H9 (cell line): Measurements from ENCODE around the gene NT5DC1. TPM values are rescaled to one million over a fixed set of nuclear protein-coding genes. Genes with fewer than 3 reads are reported as not detected.

ENCODE experiments used
- DNase-seq: peaks from one replicate; pipeline ENCODE4 v3.0.0-alpha.2; 2017
- H2AFZ ChIP-seq: one replicate; pipeline ENCODE4 v1.6.1; 2013; ENCODE audit warnings: mild to moderate bottlenecking, low read length, control low read depth, moderate library complexity
- H2AK5ac ChIP-seq: 2 replicates; pipeline ENCODE4 v1.6.1; 2013; ENCODE audit warnings: low read length, control low read depth, mixed read lengths; ENCODE audit not compliant: insufficient read length
- H2BK120ac ChIP-seq: one replicate; pipeline ENCODE4 v1.6.1; 2013; ENCODE audit warnings: low read depth, mild to moderate bottlenecking, low read length, control low read depth, inconsistent platforms; ENCODE audit not compliant: poor library complexity, severe bottlenecking
- H2BK12ac ChIP-seq: 2 replicates; pipeline ENCODE4 v1.6.1; 2013; ENCODE audit warnings: low read length, control low read depth, mixed read lengths, low read depth; ENCODE audit not compliant: insufficient read length
- H2BK15ac ChIP-seq: 2 replicates; pipeline ENCODE4 v1.6.1; 2013; ENCODE audit warnings: low read depth, low read length, control low read depth
- H2BK20ac ChIP-seq: one replicate; pipeline ENCODE4 v1.6.1; 2013; ENCODE audit warnings: low read depth, mild to moderate bottlenecking, low read length, control low read depth, inconsistent platforms; ENCODE audit not compliant: poor library complexity, severe bottlenecking
- H2BK5ac ChIP-seq: 2 replicates; pipeline ENCODE4 v1.6.1; 2013; ENCODE audit warnings: low read length, control low read depth, mixed read lengths; ENCODE audit not compliant: insufficient read length
- H3K14ac ChIP-seq: 2 replicates; pipeline ENCODE4 v1.6.1; 2013; ENCODE audit warnings: low read length, control low read depth; ENCODE audit not compliant: insufficient read depth
- H3K18ac ChIP-seq: 2 replicates; pipeline ENCODE4 v1.6.1; 2013; ENCODE audit warnings: low read depth, mild to moderate bottlenecking, mixed read lengths, low read length, control low read depth; ENCODE audit not compliant: insufficient read length
- H3K23ac ChIP-seq: 2 replicates; pipeline ENCODE4 v1.6.1; 2013; ENCODE audit warnings: low read length, control low read depth, mixed read lengths, low read depth; ENCODE audit not compliant: insufficient read length
- H3K23me2 ChIP-seq: 2 replicates; pipeline ENCODE4 v1.6.1; 2013; ENCODE audit warnings: low read depth, mild to moderate bottlenecking, mixed read lengths, low read length, control low read depth; ENCODE audit not compliant: insufficient read length, poor library complexity, severe bottlenecking
- H3K27ac ChIP-seq: 2 replicates; pipeline ENCODE4 v1.5.1; 2013; ENCODE audit warnings: low read length, control low read depth, mixed read lengths, low read depth; ENCODE audit not compliant: insufficient read length
- H3K27me3 ChIP-seq: 2 replicates; pipeline ENCODE4 v1.6.1; 2013; ENCODE audit warnings: low read length, control low read depth, inconsistent platforms; ENCODE audit not compliant: insufficient read depth
- H3K4ac ChIP-seq: 2 replicates; pipeline ENCODE4 v1.6.1; 2013; ENCODE audit warnings: low read depth, mild to moderate bottlenecking, control low read depth, inconsistent platforms, low read length, moderate library complexity
- H3K4me1 ChIP-seq: 2 replicates; pipeline ENCODE4 v1.6.1; 2013; ENCODE audit warnings: low read length, control low read depth, inconsistent platforms; ENCODE audit not compliant: insufficient read depth
- H3K4me2 ChIP-seq: 2 replicates; pipeline ENCODE4 v1.6.1; 2013; ENCODE audit warnings: low read length, control low read depth, mixed read lengths; ENCODE audit not compliant: insufficient read length, insufficient read depth
- H3K56ac ChIP-seq: 2 replicates; pipeline ENCODE4 v1.6.1; 2013; ENCODE audit warnings: low read depth, mild to moderate bottlenecking, mixed read lengths, low read length, control low read depth; ENCODE audit not compliant: insufficient read length
- H3K79me1 ChIP-seq: 2 replicates; pipeline ENCODE4 v1.6.1; 2013; ENCODE audit warnings: low read depth, mild to moderate bottlenecking, moderate library complexity, low read length, control low read depth, inconsistent platforms; ENCODE audit not compliant: insufficient read depth, poor library complexity, severe bottlenecking
- H3K79me2 ChIP-seq: 2 replicates; pipeline ENCODE4 v1.6.1; 2013; ENCODE audit warnings: low read length, control low read depth, inconsistent platforms; ENCODE audit not compliant: insufficient read depth
- H3K9ac ChIP-seq: 2 replicates; pipeline ENCODE4 v1.6.1; 2013; ENCODE audit warnings: low read length, control low read depth, mixed read lengths; ENCODE audit not compliant: insufficient read length; ENCODE audit errors: extremely low read depth
- H3K9me3 ChIP-seq: one replicate; pipeline ENCODE4 v1.6.1; 2013; ENCODE audit warnings: low read depth, low read length, inconsistent platforms; ENCODE audit not compliant: control insufficient read depth
- H3T11ph ChIP-seq: one replicate; pipeline ENCODE4 v1.6.1; 2013; ENCODE audit warnings: mild to moderate bottlenecking, low read length, control low read depth, inconsistent platforms
- H4K20me1 ChIP-seq: one replicate; pipeline ENCODE4 v1.6.1; 2013; ENCODE audit not compliant: control insufficient read depth, insufficient read length, insufficient read depth
- H4K5ac ChIP-seq: 2 replicates; pipeline ENCODE4 v1.6.1; 2013; ENCODE audit warnings: low read depth, mild to moderate bottlenecking, mixed read lengths, low read length, control low read depth; ENCODE audit not compliant: insufficient read length
- H4K8ac ChIP-seq: replicated peaks from 2 replicates; pipeline ENCODE4 v1.6.1; 2013; ENCODE audit warnings: low read length, control low read depth, mixed read lengths, low read depth; ENCODE audit not compliant: insufficient read length
- H4K91ac ChIP-seq: 2 replicates; pipeline ENCODE4 v1.6.1; 2013; ENCODE audit warnings: low read depth, mild to moderate bottlenecking, moderate library complexity, mixed read lengths, low read length, control low read depth; ENCODE audit not compliant: insufficient read length
- H3K27ac Mint-ChIP-seq, 3 experiments: 2 replicates in 2 of 3; 3 replicates in 1 of 3; pipeline ENCODE4 v1.8.0; 2020 to 2021; ENCODE audit warnings: mixed read lengths in 3 of 3, mild to moderate bottlenecking in 1 of 3, moderate library complexity in 1 of 3
- H3K27me3 Mint-ChIP-seq: 2 replicates; pipeline ENCODE4 v1.8.0; 2021; ENCODE audit warnings: low read depth, mild to moderate bottlenecking, moderate library complexity, mixed read lengths
- H3K36me3 Mint-ChIP-seq, 3 experiments: 2 replicates in 2 of 3; 3 replicates in 1 of 3; pipeline ENCODE4 v1.8.0; 2020 to 2021; ENCODE audit warnings: low read depth in 3 of 3, mixed read lengths in 3 of 3; ENCODE audit not compliant: insufficient read depth in 1 of 3
- H3K4me1 Mint-ChIP-seq, 2 experiments: 2 replicates each; pipeline ENCODE4 v1.8.0; 2020; ENCODE audit warnings: mixed read lengths in 2 of 2
- H3K4me3 Mint-ChIP-seq, 2 experiments: 2 replicates in 1 of 2; 3 replicates in 1 of 2; pipeline ENCODE4 v1.8.0; 2020 to 2021; ENCODE audit warnings: mild to moderate bottlenecking in 2 of 2, mixed read lengths in 2 of 2, moderate library complexity in 1 of 2
- H3K9me3 Mint-ChIP-seq, 2 experiments: 2 replicates in 1 of 2; 3 replicates in 1 of 2; pipeline ENCODE4 v1.8.0; 2020; ENCODE audit warnings: mild to moderate bottlenecking in 2 of 2, mixed read lengths in 2 of 2, moderate library complexity in 1 of 2
- WGBS: extraction: QIAGEN DNeasy Blood & Tissue Kit; methylation state at CpG from one replicate; pipeline ENCODE4 v1.1.7; 2013; ENCODE audit warnings: missing lambda C conversion rate, low lambda C conversion rate, mixed read lengths; ENCODE audit not compliant: insufficient read length; ENCODE audit errors: extremely low coverage; 5-methylcytosine and 5-hydroxymethylcytosine counted together
- total RNA-seq: library from RNA; stranded (reverse); gene quantifications from 2 replicates; pipeline ENCODE4 v1.2.1, GENCODE V29; 2021
- TF ChIP-seq, protein P1 (sequence below): fragments of 200-600 bp; sonication (generic); conservative IDR thresholded peaks from 3 replicates; pipeline ENCODE4 v1.8.0; 2021; ENCODE audit warnings: antibody characterized with exemption, mild to moderate bottlenecking

Gene NT5DC1
- total RNA-seq, 1 experiment from 2014 or later = 64.9 TPM

DNA sequence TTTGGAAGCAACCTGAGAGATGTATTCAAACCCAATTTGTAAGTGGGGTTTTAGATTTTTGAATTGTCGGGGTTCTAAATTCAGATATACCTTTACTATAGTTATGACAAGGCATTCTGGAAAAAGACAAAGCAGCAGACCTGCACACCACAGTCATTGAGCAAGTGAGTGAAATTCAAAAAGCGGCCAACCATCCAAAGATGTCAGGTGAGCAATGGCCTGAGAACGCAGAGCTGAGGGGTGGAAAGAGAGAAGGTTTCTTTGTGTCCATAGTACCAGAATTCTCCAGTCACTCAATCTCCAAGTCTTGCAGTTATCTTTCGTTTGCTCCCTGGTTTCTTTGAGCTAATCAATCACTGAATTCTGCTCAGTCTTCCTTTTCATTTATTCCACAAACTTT is 38.2 kb upstream of the NT5DC1 start:
- Histone ChIP-seq H2AK5ac (no peak overlapping the region), H3K23me2 (no peaks in the 10 kb centered on the region), H4K5ac (no peak overlapping the region), H3K14ac (no peak overlapping the region), H3K9ac (no peak overlapping the region), H3K27ac (no peak overlapping the region), H3K56ac (no peak overlapping the region), H3T11ph (no peak overlapping the region), H3K79me2 (no peaks in the 10 kb centered on the region), H3K4ac (no peak overlapping the region), H2AFZ (no peak overlapping the region), H2BK5ac (no peak overlapping the region), H3K4me2 (no peak overlapping the region), H3K4me1 (no peaks in the 10 kb centered on the region; the same call in 1 of the 2 replicates), H3K79me1 (no peaks in the 10 kb centered on the region), H3K9me3 (no peaks in the 10 kb centered on the region), H2BK20ac (no peak overlapping the region), H2BK15ac (no peak overlapping the region), H4K91ac (no peak overlapping the region), H3K23ac (no peak overlapping the region), H4K20me1 (no peaks in the 10 kb centered on the region), H4K8ac (no peak overlapping the region), H2BK120ac (no peak overlapping the region), H3K18ac (no peak overlapping the region), H2BK12ac (no peak overlapping the region), H3K27me3 (no peaks in the 10 kb centered on the region)
- WGBS = no CpG with 5 or more reads among the region's 4 CpGs
- peaks cover 10 to 11% of the 10 kb centered on the region in 2 experiments for H3K4me1 Mint-ChIP-seq
- H3K27ac Mint-ChIP-seq = no peak overlapping the region; a peak in 1 of 7 replicates
- no peak for DNase-seq
- no peak overlapping the region for H3K4me3 Mint-ChIP-seq
- no peaks in the 10 kb centered on the region for H3K27me3 Mint-ChIP-seq
- H3K9me3 Mint-ChIP-seq = no peaks in the 10 kb centered on the region
- TF ChIP-seq, protein P1, sequence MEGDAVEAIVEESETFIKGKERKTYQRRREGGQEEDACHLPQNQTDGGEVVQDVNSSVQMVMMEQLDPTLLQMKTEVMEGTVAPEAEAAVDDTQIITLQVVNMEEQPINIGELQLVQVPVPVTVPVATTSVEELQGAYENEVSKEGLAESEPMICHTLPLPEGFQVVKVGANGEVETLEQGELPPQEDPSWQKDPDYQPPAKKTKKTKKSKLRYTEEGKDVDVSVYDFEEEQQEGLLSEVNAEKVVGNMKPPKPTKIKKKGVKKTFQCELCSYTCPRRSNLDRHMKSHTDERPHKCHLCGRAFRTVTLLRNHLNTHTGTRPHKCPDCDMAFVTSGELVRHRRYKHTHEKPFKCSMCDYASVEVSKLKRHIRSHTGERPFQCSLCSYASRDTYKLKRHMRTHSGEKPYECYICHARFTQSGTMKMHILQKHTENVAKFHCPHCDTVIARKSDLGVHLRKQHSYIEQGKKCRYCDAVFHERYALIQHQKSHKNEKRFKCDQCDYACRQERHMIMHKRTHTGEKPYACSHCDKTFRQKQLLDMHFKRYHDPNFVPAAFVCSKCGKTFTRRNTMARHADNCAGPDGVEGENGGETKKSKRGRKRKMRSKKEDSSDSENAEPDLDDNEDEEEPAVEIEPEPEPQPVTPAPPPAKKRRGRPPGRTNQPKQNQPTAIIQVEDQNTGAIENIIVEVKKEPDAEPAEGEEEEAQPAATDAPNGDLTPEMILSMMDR = no peak
- H3K36me3 Mint-ChIP-seq = no peaks in the 10 kb centered on the region
